Activated CD8-positive, alpha-beta T cell treated with anti-CD3 and anti-CD28 coated beads for 36 hours (primary cell): ENCODE measurements around the gene GLTP. TPM values are rescaled to one million over a fixed set of nuclear protein-coding genes. Genes with fewer than 3 reads are reported as not detected.

Experiments used
- ATAC-seq: fragments of 200-7000 bp; cut with Tn5 transposase; one replicate; pipeline ENCODE4 v1.10.0; 2021; ENCODE audit warnings: mild to moderate bottlenecking, moderate library complexity
- CTCF ChIA-PET: fragments of 350-600 bp; sonication (Branson Sonifier 250); formaldehyde crosslinking; loops from one replicate; lab custom pipeline; 2021; ENCODE audit warnings: antibody characterized with exemption; lab: Charles Lee
- POLR2A ChIA-PET: fragments of 350-600 bp; sonication (Branson Sonifier 250); formaldehyde crosslinking; loops from one replicate; lab custom pipeline; 2021; ENCODE audit warnings: antibody characterized with exemption; lab: Charles Lee
- DNase-seq: peaks from one replicate; pipeline ENCODE4 v3.0.0-alpha.2; 2020
- H3K27ac Mint-ChIP-seq: one replicate; pipeline ENCODE4 v1.8.0; 2021; ENCODE audit warnings: mild to moderate bottlenecking, mixed read lengths
- H3K27me3 Mint-ChIP-seq: one replicate; pipeline ENCODE4 v1.8.0; 2021; ENCODE audit warnings: mixed read lengths
- H3K36me3 Mint-ChIP-seq: one replicate; pipeline ENCODE4 v1.8.0; 2021; ENCODE audit warnings: low read depth, mixed read lengths
- H3K4me1 Mint-ChIP-seq: one replicate; pipeline ENCODE4 v1.8.0; 2021; ENCODE audit warnings: low read depth, mixed read lengths
- H3K4me3 Mint-ChIP-seq: one replicate; pipeline ENCODE4 v1.8.0; 2021; ENCODE audit warnings: mild to moderate bottlenecking, moderate library complexity, mixed read lengths
- H3K9me3 Mint-ChIP-seq: one replicate; pipeline ENCODE4 v1.8.0; 2021; ENCODE audit warnings: mixed read lengths
- intact Hi-C: fragments of 100-400 bp; cut with micrococcal nuclease; formaldehyde crosslinking; loops from one replicate; pipeline ENCODE4 v1.10.0; 2022
- total RNA-seq, 2 experiments: library from RNA; stranded (reverse); gene quantifications; one replicate each; pipeline ENCODE4 v1.2.3, GENCODE V29; 2021
- TF ChIP-seq, protein P1 (sequence below): fragments of 200-600 bp; IDR thresholded peaks from one replicate; pipeline ENCODE4 v1.8.0; 2022; ENCODE audit warnings: antibody characterized with exemption, mild to moderate bottlenecking

GLTP gene
- total RNA-seq, 2 experiments from 2014 or later: 19.9 to 21.2 TPM

DNA sequence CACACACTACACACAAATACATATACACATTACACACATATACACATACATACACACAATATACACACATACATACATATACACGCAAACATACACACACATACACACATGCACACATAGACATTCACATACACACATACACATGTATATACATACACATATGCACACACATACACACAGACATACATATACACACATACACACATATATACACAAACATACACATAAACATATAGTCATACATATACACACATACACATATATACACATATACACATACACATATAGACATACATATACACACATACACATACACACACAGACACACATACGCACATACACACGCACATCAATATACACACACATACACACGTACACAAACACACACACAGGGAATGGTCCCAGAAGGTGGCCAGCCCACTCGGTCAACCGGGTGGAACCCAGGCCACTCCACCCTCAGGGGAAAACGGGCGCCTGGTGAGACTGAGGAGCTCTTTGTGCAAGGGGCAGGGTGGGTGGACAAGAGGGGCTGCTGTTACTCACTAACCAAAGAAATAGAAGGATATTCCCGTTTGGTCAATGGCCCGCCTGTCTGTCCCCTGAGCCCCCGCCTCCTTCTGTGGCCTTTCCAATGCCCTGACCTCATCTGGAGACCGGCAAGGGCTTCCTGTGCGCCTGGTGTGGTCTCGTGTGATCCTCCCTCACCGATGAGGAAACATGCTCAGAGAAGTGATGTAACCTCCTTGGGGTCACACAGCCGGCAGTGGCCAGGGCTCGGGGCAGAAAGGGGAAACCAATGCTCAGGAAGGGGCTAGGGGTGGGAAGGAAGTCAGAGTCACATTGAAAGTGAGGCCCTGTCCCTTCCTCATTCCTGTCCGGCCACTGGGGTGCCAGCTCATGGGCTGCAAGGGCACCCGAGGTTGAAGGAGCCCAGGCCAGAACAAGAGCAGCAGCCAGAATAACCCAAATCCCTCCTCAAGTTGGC is 52.5 kb downstream of the GLTP start:
- intact Hi-C loops: no loop called here
- H3K27ac Mint-ChIP-seq: no peak overlapping the region
- H3K27me3 Mint-ChIP-seq: peaks cover 14% of the 10 kb centered on the region
- DNase-seq: no peak
- no peak for ATAC-seq
- H3K4me1 Mint-ChIP-seq: no peaks in the 10 kb centered on the region
- ChIA-PET POLR2A (no interaction called here), CTCF (interaction anchor here (1.1 to 4.9 kb wide), 4 partner anchors 17 to 26 kb away, joined by 4 to 21 read pairs (median 12); no protein-coding TSS in a partner anchor)
- TF ChIP-seq, protein P1, sequence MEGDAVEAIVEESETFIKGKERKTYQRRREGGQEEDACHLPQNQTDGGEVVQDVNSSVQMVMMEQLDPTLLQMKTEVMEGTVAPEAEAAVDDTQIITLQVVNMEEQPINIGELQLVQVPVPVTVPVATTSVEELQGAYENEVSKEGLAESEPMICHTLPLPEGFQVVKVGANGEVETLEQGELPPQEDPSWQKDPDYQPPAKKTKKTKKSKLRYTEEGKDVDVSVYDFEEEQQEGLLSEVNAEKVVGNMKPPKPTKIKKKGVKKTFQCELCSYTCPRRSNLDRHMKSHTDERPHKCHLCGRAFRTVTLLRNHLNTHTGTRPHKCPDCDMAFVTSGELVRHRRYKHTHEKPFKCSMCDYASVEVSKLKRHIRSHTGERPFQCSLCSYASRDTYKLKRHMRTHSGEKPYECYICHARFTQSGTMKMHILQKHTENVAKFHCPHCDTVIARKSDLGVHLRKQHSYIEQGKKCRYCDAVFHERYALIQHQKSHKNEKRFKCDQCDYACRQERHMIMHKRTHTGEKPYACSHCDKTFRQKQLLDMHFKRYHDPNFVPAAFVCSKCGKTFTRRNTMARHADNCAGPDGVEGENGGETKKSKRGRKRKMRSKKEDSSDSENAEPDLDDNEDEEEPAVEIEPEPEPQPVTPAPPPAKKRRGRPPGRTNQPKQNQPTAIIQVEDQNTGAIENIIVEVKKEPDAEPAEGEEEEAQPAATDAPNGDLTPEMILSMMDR: no peak
- H3K36me3 Mint-ChIP-seq: no peaks in the 10 kb centered on the region
- no peaks in the 10 kb centered on the region for H3K9me3 Mint-ChIP-seq
- no peak overlapping the region for H3K4me3 Mint-ChIP-seq

DNA sequence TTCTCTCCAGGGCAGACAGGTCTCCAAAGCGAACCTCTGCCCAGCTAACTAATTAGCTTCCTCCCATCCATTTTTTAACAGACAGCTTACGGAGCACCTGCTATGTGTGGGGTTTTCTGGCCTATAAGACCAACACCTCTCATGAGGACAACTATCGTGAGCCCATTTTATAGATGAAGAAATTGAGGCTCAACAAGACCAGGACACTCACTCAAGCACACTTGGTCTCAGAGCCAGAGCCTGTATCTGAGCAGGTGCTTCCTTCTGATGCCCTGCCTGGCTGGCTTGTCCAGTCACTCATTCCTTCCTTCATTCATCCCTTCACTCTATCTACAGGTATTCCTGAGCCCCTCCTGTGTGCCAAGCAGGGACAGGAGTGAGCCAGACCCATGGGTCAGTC is 53.3 kb downstream of the GLTP start:
- Mint-ChIP-seq H3K27ac (no peak overlapping the region), H3K36me3 (no peaks in the 10 kb centered on the region), H3K4me1 (no peaks in the 10 kb centered on the region), H3K4me3 (no peak overlapping the region), H3K9me3 (no peaks in the 10 kb centered on the region), H3K27me3 (peaks cover 14% of the 10 kb centered on the region)
- CTCF ChIA-PET: interaction anchor here (1.2 to 2.8 kb wide), 2 partner anchors 19 to 21 kb away, joined by 4 to 10 read pairs; no protein-coding TSS in a partner anchor
- no peak for DNase-seq
- TF ChIP-seq, protein P1: no peak
- intact Hi-C loops: no loop called here
- ATAC-seq: no peak
- POLR2A ChIA-PET: no interaction called here

- Mint-ChIP-seq H3K27me3 (peaks cover 4% of the 10 kb centered on the region), H3K27ac (no peak overlapping the region), H3K9me3 (no peaks in the 10 kb centered on the region), H3K36me3 (no peaks in the 10 kb centered on the region), H3K4me3 (no peak overlapping the region), H3K4me1 (no peaks in the 10 kb centered on the region)
- ChIA-PET CTCF (interaction anchor here (0.8 to 2.8 kb wide), 2 partner anchors 19 to 21 kb away, joined by 3 to 10 read pairs; no protein-coding TSS in a partner anchor), POLR2A (no interaction called here)
- ATAC-seq (no peak), DNase-seq (no peak)
- TF ChIP-seq, protein P1: no peak
- intact Hi-C loops: no loop called here
These were observed 55.6 kb downstream of the GLTP start for GRCh38 chr12:109824731-109825130.

DNA sequence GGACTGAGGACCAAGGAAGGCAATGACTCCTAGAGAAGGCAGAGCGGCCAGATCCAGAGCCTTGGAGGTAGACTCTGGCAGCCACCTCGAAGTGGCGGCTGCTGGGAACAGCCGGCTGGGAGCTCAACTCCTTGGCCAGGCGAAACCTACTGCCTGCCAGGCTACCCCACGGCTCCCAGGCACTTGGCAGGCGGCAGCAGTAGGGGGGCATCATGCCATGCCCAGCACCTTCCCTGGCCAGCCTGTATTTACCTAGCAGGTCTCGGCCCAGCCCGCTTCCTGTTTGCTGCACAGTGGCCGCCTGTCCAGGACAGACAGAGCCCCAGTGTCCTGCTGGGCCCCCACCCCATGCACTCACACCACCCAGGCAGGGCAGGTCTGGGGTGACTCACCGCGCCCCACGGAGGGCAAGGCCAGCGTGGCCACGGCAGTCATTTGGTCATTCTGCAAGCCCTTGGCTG is 57.4 kb downstream of the GLTP start:
- CTCF ChIA-PET: interaction anchor here (1.0 kb wide), 1 partner anchor 15 kb away, joined by 3 read pairs; no protein-coding TSS in a partner anchor
- no peak overlapping the region for H3K4me3 Mint-ChIP-seq
- POLR2A ChIA-PET: no interaction called here
- ATAC-seq (no peak), DNase-seq (no peak)
- H3K27ac Mint-ChIP-seq: no peak overlapping the region
- no peaks in the 10 kb centered on the region for H3K9me3 Mint-ChIP-seq
- H3K36me3 Mint-ChIP-seq: no peaks in the 10 kb centered on the region
- no peaks in the 10 kb centered on the region for H3K4me1 Mint-ChIP-seq
- H3K27me3 Mint-ChIP-seq: peaks cover 4% of the 10 kb centered on the region
- TF ChIP-seq, protein P1: no peak
- intact Hi-C loops: no loop called here

DNA sequence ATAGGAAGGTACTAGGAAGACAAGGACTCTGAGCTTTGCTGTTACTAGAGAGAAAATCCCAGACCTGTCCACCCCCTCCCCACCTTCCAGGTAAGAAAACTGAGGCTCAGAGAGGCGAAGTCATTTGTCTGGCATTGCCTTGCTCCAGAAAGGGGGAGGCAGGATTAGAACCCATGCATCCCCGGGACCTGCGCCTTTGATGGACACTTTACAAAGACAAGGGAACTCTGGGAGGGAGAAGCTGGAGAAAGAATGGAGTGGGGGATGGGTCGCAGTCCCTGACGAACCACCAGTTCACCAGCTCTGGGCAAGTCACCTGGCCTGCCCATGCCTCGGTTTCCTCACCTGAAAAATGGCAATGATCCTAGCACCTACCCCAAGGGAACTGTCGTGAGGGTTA is 57.9 kb downstream of the GLTP start:
- Mint-ChIP-seq H3K27ac (no peak overlapping the region), H3K9me3 (no peaks in the 10 kb centered on the region), H3K27me3 (peaks cover 2% of the 10 kb centered on the region), H3K36me3 (no peaks in the 10 kb centered on the region), H3K4me3 (no peak overlapping the region), H3K4me1 (no peaks in the 10 kb centered on the region)
- ChIA-PET POLR2A (no interaction called here), CTCF (no interaction called here)
- TF ChIP-seq, protein P1: no peak
- DNase-seq (no peak), ATAC-seq (no peak)
- intact Hi-C loops: no loop called here
